Esophagus (tissue), 2 donors: ENCODE measurements around the gene CSTPP1. TPM values are rescaled to one million over a fixed set of nuclear protein-coding genes. Genes with fewer than 3 reads are reported as not detected.
"Not testable (repeated sequence)": the region's sequence is repeated elsewhere in the genome, so short reads cannot be mapped to it uniquely, and the experiment has no call there.

ENCODE experiments used
- H3K27ac ChIP-seq, 2 donors: one replicate each; pipeline ENCODE4 v1.5.1; 2013; ENCODE audit warnings: low read depth in 2 of 2, mild to moderate bottlenecking in 2 of 2, inconsistent platforms in 1 of 2, low read length in 1 of 2, moderate library complexity in 1 of 2
- H3K27me3 ChIP-seq, 2 donors: one replicate each; pipeline ENCODE4 v1.6.1; 2013; ENCODE audit warnings: low read length in 2 of 2, control low read depth in 1 of 2, mild to moderate bottlenecking in 1 of 2; ENCODE audit not compliant: insufficient read depth in 2 of 2, control insufficient read depth in 1 of 2
- H3K36me3 ChIP-seq, 2 donors: one replicate each; pipeline ENCODE4 v1.6.1; 2013; ENCODE audit warnings: low read length in 1 of 2; ENCODE audit not compliant: control insufficient read depth in 2 of 2, insufficient read depth in 2 of 2
- H3K4me1 ChIP-seq, 2 donors: one replicate each; pipeline ENCODE4 v1.6.1; 2013; ENCODE audit warnings: low read length in 1 of 2; ENCODE audit not compliant: control insufficient read depth in 2 of 2, insufficient read depth in 2 of 2
- H3K4me3 ChIP-seq, 2 donors: one replicate each; pipeline ENCODE4 v1.5.1; 2013; ENCODE audit warnings: low read length in 2 of 2, mild to moderate bottlenecking in 2 of 2, low read depth in 1 of 2, moderate library complexity in 1 of 2
- H3K9me3 ChIP-seq, 2 donors: one replicate each; pipeline ENCODE4 v1.6.1; 2013; ENCODE audit warnings: mild to moderate bottlenecking in 2 of 2, low read depth in 1 of 2, low read length in 1 of 2, moderate library complexity in 1 of 2; ENCODE audit not compliant: control insufficient read depth in 2 of 2, insufficient read depth in 1 of 2
- WGBS, 2 donors: extraction: QIAGEN DNeasy Blood & Tissue Kit; methylation state at CpG; one replicate each; pipeline ENCODE4 v1.1.7; 2013; 5-methylcytosine and 5-hydroxymethylcytosine counted together
- polyA plus RNA-seq, 2 donors: library from polyadenylated mRNA; stranded (reverse); fragments of 200-250 nt; gene quantifications; one replicate each; pipeline ENCODE4 v1.2.3, GENCODE V29; 2013
- donor health status: healthy with polysubstance abuse.
- donor health status: Bipolar disorder and iron deficiency.

CSTPP1 gene
- polyA plus RNA-seq, 2 donors, result 8.3 to 13.0 TPM

GRCh38 chr11:47098223-47098622 is 161.7 kb downstream of the CSTPP1 start:
- H3K9me3 ChIP-seq, H3K4me1 ChIP-seq, H3K27me3 ChIP-seq, H3K36me3 ChIP-seq, H3K27ac ChIP-seq, H3K4me3 ChIP-seq: not testable (repeated sequence)
- WGBS, 2 donors, result 80 to 85% methylated on average over 3 of the region's 3 CpGs

GRCh38 chr11:47099214-47099917 is 162.8 kb downstream of the CSTPP1 start:
- H3K27ac ChIP-seq, result no peak overlapping the region
- no peaks in the 10 kb centered on the region for H3K4me1 ChIP-seq
- WGBS, 2 donors, result 65 to 71% methylated on average over 3 of the region's 3 CpGs
- H3K9me3 ChIP-seq, result no peaks in the 10 kb centered on the region
- H3K36me3 ChIP-seq, result no peaks in the 10 kb centered on the region
- no peak overlapping the region for H3K4me3 ChIP-seq
- H3K27me3 ChIP-seq, result no peaks in the 10 kb centered on the region

GRCh38 chr11:47099918-47100315 is 163.4 kb downstream of the CSTPP1 start:
- H3K4me1 ChIP-seq, result no peaks in the 10 kb centered on the region
- no peak overlapping the region for H3K27ac ChIP-seq
- H3K4me3 ChIP-seq, result no peak overlapping the region
- no peaks in the 10 kb centered on the region for H3K9me3 ChIP-seq
- H3K27me3 ChIP-seq, result no peaks in the 10 kb centered on the region
- H3K36me3 ChIP-seq, result no peaks in the 10 kb centered on the region

GRCh38 chr11:47101406-47101805 is 164.8 kb downstream of the CSTPP1 start:
- H3K27ac ChIP-seq, result no peak overlapping the region
- no peaks in the 10 kb centered on the region for H3K4me1 ChIP-seq
- H3K4me3 ChIP-seq, result no peak overlapping the region
- H3K36me3 ChIP-seq, result no peaks in the 10 kb centered on the region
- H3K9me3 ChIP-seq, result no peaks in the 10 kb centered on the region
- WGBS, 2 donors, result 70 to 73% methylated on average over 3 of the region's 3 CpGs
- no peaks in the 10 kb centered on the region for H3K27me3 ChIP-seq

- WGBS, 2 donors, result 69 to 79% methylated on average over 3 of the region's 3 CpGs
- H3K36me3 ChIP-seq, result no peaks in the 10 kb centered on the region
- no peak overlapping the region for H3K4me3 ChIP-seq
- H3K27ac ChIP-seq, result no peak overlapping the region
- H3K9me3 ChIP-seq, result no peaks in the 10 kb centered on the region
- H3K27me3 ChIP-seq, result no peaks in the 10 kb centered on the region
- H3K4me1 ChIP-seq, result no peaks in the 10 kb centered on the region
Observed at GRCh38 chr11:47104261-47104950, 167.8 kb downstream of the CSTPP1 start.

GRCh38 chr11:47105541-47105940 is 169.0 kb downstream of the CSTPP1 start:
- 83 to 86% methylated on average over 2 of the region's 2 CpGs for WGBS, 2 donors
- H3K27me3 ChIP-seq, result no peaks in the 10 kb centered on the region
- H3K4me3 ChIP-seq, result no peak overlapping the region
- no peaks in the 10 kb centered on the region for H3K4me1 ChIP-seq
- H3K36me3 ChIP-seq, result no peaks in the 10 kb centered on the region
- no peak overlapping the region for H3K27ac ChIP-seq
- H3K9me3 ChIP-seq, result no peaks in the 10 kb centered on the region

GRCh38 chr11:47105974-47106373 is 169.4 kb downstream of the CSTPP1 start:
- Histone ChIP-seq H3K4me1 (no peaks in the 10 kb centered on the region), H3K4me3 (no peak overlapping the region), H3K9me3 (no peaks in the 10 kb centered on the region), H3K27me3 (no peaks in the 10 kb centered on the region), H3K36me3 (no peaks in the 10 kb centered on the region), H3K27ac (no peak overlapping the region)
- WGBS, 2 donors, result 70 to 80% methylated on average over 3 of the region's 3 CpGs

GRCh38 chr11:47106798-47107411 is 170.3 kb downstream of the CSTPP1 start:
- Histone ChIP-seq H3K9me3 (no peaks in the 10 kb centered on the region), H3K4me3 (no peak overlapping the region), H3K4me1 (no peaks in the 10 kb centered on the region), H3K27ac (no peak overlapping the region), H3K36me3 (no peaks in the 10 kb centered on the region), H3K27me3 (no peaks in the 10 kb centered on the region)
- 68 to 85% methylated on average over 7 of the region's 7 CpGs for WGBS, 2 donors

- Histone ChIP-seq H3K4me1 (no peaks in the 10 kb centered on the region), H3K27me3 (no peaks in the 10 kb centered on the region), H3K27ac (no peak overlapping the region), H3K4me3 (no peak overlapping the region), H3K9me3 (no peaks in the 10 kb centered on the region), H3K36me3 (no peaks in the 10 kb centered on the region)
- WGBS, 2 donors, result 72 to 81% methylated on average over 6 of the region's 6 CpGs
Observed at GRCh38 chr11:47107744-47108143, 171.2 kb downstream of the CSTPP1 start.
